Fibroblast of lung (primary cell): Measurements from ENCODE around the gene MRNIP.

Experiments used
- EZH2 ChIP-seq: IDR thresholded peaks from 2 replicates; pipeline ENCODE4 v1.5.1; 2012; ENCODE audit warnings: low read length, control low read depth, mild to moderate bottlenecking; ENCODE audit errors: missing control alignments
- TF ChIP-seq, protein P1 (sequence below), 2 donors: IDR thresholded peaks in 1 of 2; conservative IDR thresholded peaks in 1 of 2; 1 replicate in 1 of 2; 2 replicates in 1 of 2; pipeline ENCODE4 v1.5.1; 2011 to 2012; ENCODE audit warnings: low read length in 2 of 2, control low read depth in 1 of 2, inconsistent platforms in 1 of 2, low read depth in 1 of 2, mild to moderate bottlenecking in 1 of 2

DNA sequence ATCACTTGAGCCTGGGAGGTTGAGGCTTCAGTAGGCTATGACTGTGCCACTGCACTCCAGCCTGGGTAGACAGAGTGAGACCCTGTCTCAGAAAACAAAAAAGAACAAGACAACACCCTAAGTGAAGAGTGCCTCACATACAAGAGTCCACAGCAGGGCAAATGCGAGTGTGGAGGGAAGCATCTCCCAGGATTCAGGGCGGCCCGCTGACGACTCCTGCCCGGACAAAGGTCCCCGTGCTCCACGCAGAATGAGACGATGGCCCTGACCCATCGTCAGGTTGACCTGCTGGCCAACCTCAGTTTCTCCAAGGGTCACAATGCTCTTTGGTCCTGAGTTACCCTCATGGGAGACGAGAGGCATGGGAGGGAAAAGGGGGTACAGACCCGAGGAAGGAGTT, 18.3 kb downstream of the MRNIP start:
- TF ChIP-seq EZH2 = no peak
- TF ChIP-seq, protein P1, sequence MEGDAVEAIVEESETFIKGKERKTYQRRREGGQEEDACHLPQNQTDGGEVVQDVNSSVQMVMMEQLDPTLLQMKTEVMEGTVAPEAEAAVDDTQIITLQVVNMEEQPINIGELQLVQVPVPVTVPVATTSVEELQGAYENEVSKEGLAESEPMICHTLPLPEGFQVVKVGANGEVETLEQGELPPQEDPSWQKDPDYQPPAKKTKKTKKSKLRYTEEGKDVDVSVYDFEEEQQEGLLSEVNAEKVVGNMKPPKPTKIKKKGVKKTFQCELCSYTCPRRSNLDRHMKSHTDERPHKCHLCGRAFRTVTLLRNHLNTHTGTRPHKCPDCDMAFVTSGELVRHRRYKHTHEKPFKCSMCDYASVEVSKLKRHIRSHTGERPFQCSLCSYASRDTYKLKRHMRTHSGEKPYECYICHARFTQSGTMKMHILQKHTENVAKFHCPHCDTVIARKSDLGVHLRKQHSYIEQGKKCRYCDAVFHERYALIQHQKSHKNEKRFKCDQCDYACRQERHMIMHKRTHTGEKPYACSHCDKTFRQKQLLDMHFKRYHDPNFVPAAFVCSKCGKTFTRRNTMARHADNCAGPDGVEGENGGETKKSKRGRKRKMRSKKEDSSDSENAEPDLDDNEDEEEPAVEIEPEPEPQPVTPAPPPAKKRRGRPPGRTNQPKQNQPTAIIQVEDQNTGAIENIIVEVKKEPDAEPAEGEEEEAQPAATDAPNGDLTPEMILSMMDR (conservative IDR thresholded peaks at IDR 0.05 in 1 of 2, IDR thresholded peaks at IDR 0.05 in 1 of 2; ENCODE audit: low read depth in 1 of 2, low read length in 2 of 2) = no peak
